VCaP (cell line): Measurements from ENCODE around the gene FHDC1.

ENCODE experiments used
- H3K27ac ChIP-seq: fragments of 450-650 bp; 2 replicates; pipeline ENCODE4 v1.5.1; 2017
- TF ChIP-seq, protein P1 (sequence below): fragments of 450-650 bp; conservative IDR thresholded peaks from 2 replicates; pipeline ENCODE4 v1.5.1; 2017; ENCODE audit warnings: mild to moderate bottlenecking, moderate library complexity

Gene FHDC1

DNA sequence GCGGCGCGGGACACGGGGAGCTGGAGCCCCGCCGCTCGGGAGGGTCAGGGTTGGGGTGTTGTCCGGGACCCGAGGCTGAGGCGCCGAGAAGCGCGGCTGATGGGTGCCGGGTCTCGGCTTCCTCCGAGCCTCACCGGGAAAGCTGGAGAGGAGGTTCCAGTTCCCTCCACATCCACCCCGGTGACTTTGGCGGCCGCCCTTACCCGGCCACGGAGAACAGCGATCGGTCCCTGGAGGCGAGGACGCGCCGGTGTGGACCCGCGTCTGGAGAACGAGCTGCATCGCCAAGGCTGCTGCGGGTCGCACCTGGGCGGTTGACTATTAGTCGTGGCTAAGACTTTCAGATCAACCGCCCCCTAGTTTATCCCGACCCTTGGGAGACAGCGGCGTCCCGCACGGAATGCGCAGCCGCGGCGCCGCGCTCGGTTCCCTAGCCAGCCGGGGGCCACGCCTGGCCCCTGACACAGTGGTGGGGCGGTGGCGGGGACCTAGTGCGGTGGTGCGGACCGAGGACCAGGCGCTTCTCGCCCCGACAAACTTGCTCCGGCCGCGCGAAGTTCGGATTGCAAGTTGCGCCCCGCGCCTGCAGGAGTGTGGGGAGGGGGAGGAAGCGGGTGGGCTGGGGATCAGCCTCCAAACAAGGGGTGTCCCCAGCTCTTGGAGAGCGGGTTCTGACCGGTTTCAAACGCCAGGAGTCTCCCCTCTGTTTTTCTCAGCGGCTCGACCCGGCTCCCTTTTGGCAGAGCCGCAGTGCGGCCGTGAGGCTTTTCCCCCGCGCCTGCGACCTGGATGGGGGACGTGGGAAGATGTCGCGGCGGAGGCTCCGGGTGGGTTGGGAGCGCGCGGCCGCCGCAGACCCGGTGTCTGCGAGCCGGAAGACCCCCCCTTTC, 568 bp downstream of the FHDC1 start:
- peak overlapping the region; percentile 93 for H3K27ac ChIP-seq
- TF ChIP-seq, protein P1, sequence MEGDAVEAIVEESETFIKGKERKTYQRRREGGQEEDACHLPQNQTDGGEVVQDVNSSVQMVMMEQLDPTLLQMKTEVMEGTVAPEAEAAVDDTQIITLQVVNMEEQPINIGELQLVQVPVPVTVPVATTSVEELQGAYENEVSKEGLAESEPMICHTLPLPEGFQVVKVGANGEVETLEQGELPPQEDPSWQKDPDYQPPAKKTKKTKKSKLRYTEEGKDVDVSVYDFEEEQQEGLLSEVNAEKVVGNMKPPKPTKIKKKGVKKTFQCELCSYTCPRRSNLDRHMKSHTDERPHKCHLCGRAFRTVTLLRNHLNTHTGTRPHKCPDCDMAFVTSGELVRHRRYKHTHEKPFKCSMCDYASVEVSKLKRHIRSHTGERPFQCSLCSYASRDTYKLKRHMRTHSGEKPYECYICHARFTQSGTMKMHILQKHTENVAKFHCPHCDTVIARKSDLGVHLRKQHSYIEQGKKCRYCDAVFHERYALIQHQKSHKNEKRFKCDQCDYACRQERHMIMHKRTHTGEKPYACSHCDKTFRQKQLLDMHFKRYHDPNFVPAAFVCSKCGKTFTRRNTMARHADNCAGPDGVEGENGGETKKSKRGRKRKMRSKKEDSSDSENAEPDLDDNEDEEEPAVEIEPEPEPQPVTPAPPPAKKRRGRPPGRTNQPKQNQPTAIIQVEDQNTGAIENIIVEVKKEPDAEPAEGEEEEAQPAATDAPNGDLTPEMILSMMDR, result no peak

DNA sequence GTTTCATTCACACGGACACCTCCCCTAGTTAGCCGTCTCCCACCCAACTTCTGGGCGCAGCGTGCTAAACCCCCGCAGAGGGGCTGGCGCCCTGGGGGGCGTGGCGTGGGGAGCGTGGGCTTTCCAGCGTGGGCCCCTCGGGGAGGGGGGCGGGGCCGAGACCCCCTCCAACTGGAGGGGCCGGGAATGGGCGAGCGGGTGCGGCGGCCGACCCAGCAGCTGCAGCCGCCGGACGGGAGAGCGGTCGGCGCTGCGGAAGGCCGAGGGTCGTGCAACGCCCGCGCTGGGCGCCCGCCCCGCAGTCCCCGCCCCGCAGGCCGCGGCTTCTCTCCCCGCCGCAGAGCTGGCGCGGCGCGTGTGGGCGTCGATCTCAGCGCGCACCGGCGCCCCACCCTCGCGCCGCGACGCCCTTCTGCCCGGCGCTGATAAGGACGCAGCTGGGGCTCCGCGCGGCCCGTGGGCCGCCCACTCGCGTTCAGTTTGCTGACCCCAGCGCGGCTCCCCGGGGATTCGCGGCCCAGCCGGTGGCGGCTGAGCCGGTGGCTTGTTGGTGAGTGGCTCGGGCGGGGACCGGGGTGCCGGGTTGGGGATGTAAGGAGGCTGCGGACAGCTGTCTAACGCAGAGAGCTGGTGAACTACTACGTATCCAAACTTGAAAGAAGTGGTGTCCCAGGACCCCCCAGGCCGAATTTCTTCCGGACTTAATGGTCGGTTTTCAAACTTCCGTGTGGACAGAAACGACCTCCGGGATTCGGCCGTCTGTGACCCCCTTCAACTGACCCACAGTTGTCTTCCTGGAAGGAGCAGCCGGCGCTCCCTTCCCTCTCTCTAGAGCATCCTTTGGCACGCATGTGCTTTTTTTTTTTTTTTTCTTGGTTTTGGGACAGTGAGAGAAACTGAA, 1.5 kb downstream of the FHDC1 start:
- peak overlapping the region; percentile 93 for H3K27ac ChIP-seq
- TF ChIP-seq, protein P1, result no peak

DNA sequence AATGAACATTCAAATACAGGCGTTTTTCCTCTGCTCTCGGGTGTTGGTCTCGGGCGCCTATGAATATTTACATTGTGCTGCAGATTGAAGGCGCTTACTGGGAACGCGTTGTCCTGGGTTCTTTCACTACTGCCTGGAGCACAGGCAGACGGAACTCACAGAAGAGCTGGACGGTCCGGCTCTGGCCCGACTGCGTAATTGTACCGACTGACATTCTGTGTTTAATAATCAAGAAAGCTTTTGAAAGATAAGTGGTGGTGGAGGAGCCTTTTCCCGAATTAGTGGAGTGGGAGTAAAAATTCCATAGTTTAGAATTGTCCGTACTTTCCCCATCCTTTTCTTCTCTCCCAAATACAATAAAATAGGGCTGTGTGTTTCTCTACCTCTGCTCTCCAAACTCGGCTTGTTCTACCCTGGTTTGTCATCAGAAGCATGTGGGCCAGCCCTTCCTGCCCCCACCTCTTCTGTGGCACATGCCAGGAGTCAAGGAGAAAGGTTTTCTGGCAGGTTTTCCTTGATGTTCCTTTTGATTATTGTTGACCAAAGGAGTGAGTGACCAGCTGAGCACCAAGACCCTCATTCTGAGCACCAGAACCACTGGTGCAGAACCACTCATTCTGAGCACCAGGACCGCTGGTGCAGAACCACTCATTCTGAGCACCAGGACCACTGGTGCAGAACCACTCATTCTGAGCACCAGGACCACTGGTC, 2.3 kb downstream of the FHDC1 start:
- TF ChIP-seq, protein P1, result no peak

DNA sequence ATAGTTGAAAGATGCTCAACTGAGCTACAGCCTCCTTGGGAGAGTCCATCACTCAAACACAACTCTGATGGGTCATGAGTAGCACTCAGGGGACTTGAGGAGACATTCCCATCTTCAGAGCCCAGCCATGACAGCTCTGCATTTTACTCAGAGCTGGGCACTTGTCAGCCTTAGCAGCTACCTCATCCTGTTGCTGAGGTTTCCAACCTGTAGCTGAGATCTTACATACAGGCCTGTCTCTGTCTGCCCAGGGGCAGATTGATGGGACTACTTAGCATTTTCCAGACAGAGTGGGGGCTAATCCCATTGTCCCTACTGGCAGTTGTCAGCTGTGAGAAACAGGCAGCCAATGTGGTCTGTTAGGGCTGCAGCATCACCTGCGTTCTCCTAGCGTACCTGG, 3.5 kb downstream of the FHDC1 start:
- TF ChIP-seq, protein P1, result no peak

More for the DNA sequence above, 2.3 kb downstream of the FHDC1 start:
- peak overlapping the region; percentile 93 for H3K27ac ChIP-seq

DNA sequence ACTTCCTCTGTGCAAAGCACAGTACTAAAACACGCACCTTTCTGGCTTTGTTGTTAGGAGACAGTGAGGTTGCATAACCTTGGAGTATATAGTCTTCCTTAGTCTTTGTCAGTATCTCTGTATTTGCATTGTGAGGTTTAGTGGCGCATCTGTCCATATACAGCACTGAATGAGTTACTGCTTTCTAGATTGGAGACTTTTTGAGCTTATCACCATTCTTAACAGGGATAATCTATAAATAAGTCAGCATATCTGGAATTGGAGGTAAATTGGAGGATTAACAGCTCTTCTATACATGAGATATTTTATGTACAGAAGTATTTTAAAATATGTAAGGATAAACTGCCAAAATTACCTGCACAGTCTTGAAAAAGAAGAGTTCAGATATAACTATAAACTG, 4.3 kb downstream of the FHDC1 start:
- TF ChIP-seq, protein P1, result no peak
- no peak overlapping the region for H3K27ac ChIP-seq

More for the DNA sequence above, 3.5 kb downstream of the FHDC1 start:
- H3K27ac ChIP-seq, result no peak overlapping the region

DNA sequence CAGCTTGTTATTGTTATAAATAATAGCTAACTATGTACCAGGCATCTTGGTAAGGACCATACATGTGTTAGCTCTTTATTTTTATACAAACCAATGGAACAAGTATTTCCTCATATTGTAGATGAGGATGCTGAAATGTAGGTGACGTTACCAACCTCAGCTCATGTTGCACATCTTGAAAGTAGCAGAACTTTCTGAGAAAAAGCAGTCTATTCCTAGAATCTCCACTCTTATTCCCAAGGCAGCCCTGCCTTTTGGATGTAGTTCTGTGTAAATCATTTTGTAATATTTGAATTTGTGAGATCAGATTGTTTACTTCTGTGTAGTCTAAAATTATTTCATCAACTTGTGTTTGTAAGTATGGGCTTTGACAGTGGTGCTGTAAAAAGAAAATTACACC, 5.3 kb downstream of the FHDC1 start:
- TF ChIP-seq, protein P1, result no peak
- H3K27ac ChIP-seq, result no peak overlapping the region

DNA sequence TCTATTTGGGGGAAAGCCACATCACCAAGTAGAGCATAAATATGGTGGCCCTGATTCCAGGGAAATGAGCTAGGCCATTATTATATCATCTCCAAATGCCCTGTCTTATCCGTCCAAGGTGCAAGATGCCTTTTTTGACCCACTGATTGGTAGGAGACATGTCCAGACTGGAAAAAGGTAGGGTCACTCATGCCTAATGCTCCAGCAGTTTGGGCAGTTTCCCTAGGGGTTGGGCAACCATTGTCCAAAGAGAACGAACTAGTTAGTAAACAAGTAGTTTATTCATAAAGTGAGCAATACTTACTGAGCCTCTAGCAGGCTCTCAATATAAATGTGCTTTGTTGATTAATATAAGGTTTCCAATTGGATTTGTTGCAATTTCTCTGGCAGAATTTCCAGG, 6.2 kb downstream of the FHDC1 start:
- no peak overlapping the region for H3K27ac ChIP-seq
- TF ChIP-seq, protein P1, result no peak
